Measurements from ENCODE around the gene CD22. TPM values are rescaled to one million over a fixed set of nuclear protein-coding genes. Genes with fewer than 3 reads are reported as not detected.

The CD22 gene
- total and polyA plus RNA-seq, 10 of the 15 experiments (the other 5 are each of a cell fraction or from before 2014, with no cell fraction given) = 23.0 to 344 (median 181) TPM

- TF ChIP-seq SPI1 (IDR thresholded peaks at IDR 0.05; ENCODE audit: borderline replicate concordance, insufficient read depth, low read depth, low read length) (no peak), SREBF2 (IDR thresholded peaks at IDR 0.05; ENCODE audit: low read length) (no peak), E2F8 (IDR thresholded peaks at IDR 0.05; ENCODE audit: low read depth, partially characterized antibody) (no peak), ATF2 (IDR thresholded peaks at IDR 0.05; ENCODE audit: low read length) (no peak), IRF3 (IDR thresholded peaks at IDR 0.05) (no peak), RAD21 (IDR thresholded peaks at IDR 0.05; ENCODE audit: insufficient read depth, low read depth, low read length) (no peak), WRNIP1 (IDR thresholded peaks at IDR 0.05; ENCODE audit: borderline replicate concordance, low read depth, low read length) (no peak)
Observed at GRCh38 chr19:35316560-35316959, 12.4 kb upstream of the CD22 start (continued).
